Gastrocnemius medialis (tissue), 4 donors: ENCODE measurements around the gene FBLN1.

Experiments used
- CTCF ChIP-seq, 5 experiments: fragments of 450-650 bp in 3 of 5; fragments of 200-600 bp in 2 of 5; sonication (generic) in 2 of 5; IDR thresholded peaks in 4 of 5; conservative IDR thresholded peaks in 1 of 5; 1 replicate in 4 of 5; 2 replicates in 1 of 5; pipeline ENCODE4 v1.5.1; 2016 to 2019; ENCODE audit warnings: antibody characterized with exemption in 5 of 5, mild to moderate bottlenecking in 3 of 5, moderate library complexity in 3 of 5
- POLR2A ChIP-seq, 2 donors: fragments of 450-650 bp; IDR thresholded peaks; one replicate each; pipeline ENCODE4 v1.6.1; 2017; ENCODE audit warnings: antibody characterized with exemption in 2 of 2, mild to moderate bottlenecking in 2 of 2, moderate library complexity in 2 of 2

GRCh38 chr22:45529971-45530575 is 27.4 kb downstream of the FBLN1 start:
- TF ChIP-seq CTCF (IDR thresholded peaks at IDR 0.05 in 4 of 5, conservative IDR thresholded peaks at IDR 0.05 in 1 of 5) (no peak), POLR2A (IDR thresholded peaks at IDR 0.05) (no peak)
